ENCODE results near the gene FAM180B.

DNA sequence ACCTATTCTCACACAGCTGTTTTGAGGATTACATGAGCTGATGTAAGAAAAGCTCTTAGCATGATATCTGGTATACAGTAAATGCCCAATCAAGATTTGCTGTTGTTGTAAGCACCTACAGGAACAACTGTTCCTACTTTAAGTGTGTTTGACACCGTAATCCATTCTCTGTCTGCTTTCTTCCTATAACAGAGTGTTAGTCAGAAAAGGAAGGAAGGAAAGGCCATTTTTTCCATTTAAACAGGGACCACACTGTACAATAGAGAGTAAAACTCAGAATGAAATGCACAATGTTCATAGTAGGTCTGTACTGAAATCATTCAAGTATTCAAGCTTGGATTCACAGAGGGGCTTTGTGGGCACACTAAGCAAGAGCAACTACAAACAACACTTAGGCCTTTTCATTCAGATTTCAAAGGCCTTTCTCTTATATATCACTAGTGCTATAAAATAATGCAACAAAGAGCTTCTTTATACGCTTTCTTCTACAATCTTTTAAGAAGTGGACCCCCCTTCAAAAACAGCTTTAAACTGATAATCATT lies 34.4 kb downstream of the FAM180B start:
- TF ChIP-seq POLR2A (IDR thresholded peaks at IDR 0.05; ENCODE audit: extremely low read depth, insufficient read length) (no peak), MAX (IDR thresholded peaks at IDR 0.05; ENCODE audit: low read depth, low read length) (no peak), MYC (IDR thresholded peaks at IDR 0.05; ENCODE audit: low read depth, low read length) (no peak)
- TF ChIP-seq, protein P1, sequence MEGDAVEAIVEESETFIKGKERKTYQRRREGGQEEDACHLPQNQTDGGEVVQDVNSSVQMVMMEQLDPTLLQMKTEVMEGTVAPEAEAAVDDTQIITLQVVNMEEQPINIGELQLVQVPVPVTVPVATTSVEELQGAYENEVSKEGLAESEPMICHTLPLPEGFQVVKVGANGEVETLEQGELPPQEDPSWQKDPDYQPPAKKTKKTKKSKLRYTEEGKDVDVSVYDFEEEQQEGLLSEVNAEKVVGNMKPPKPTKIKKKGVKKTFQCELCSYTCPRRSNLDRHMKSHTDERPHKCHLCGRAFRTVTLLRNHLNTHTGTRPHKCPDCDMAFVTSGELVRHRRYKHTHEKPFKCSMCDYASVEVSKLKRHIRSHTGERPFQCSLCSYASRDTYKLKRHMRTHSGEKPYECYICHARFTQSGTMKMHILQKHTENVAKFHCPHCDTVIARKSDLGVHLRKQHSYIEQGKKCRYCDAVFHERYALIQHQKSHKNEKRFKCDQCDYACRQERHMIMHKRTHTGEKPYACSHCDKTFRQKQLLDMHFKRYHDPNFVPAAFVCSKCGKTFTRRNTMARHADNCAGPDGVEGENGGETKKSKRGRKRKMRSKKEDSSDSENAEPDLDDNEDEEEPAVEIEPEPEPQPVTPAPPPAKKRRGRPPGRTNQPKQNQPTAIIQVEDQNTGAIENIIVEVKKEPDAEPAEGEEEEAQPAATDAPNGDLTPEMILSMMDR (IDR thresholded peaks at IDR 0.05; ENCODE audit: low read depth, low read length): no peak
